ENCODE results near the gene HECW1. TPM values are rescaled to one million over a fixed set of nuclear protein-coding genes. Genes with fewer than 3 reads are reported as not detected.

Gene HECW1
- total and polyA plus RNA-seq, 10 of the 15 experiments (the other 5 are each of a cell fraction or from before 2014, with no cell fraction given) = under 0.01 to 0.31 (median 0.04) TPM; not detected in 3

DNA sequence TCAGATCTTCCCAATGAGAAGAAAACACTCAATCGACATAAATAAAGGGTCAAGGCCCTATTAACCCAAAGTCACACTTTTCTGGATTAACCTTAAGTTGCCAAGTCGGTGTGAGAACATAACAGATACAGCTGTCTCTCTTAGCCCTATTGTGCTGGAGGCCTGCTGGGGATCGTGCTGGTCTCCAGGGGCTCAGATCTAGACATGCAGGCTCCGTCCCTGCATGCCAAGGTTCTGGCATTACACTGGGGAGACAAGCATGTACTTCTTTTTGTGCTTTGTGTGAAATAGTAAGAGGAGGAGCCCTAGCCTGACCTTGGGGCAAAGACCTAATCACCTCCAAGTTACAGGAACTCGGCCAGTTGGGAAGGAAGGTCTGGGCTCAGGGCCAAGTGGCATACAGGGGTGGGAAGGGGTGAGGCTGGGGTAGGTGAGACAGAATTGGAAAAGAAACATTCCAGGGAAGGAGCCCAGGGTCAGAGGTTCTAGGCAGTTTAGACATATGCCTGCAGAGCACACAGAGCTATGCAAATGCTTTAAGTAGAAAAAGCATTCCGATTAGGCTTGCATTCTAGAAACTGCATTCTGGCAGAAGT lies 216.4 kb downstream of the HECW1 start:
- ChIA-PET CTCF (no interaction called here), RAD21 (ENCODE audit: unreplicated experiment) (no interaction called here)
- H2AFZ ChIP-seq (ENCODE audit: control insufficient read depth, low read depth, low read length) = no peak overlapping the region

More for the DNA sequence above, 216.4 kb downstream of the HECW1 start:
- H3K9me3 ChIP-seq (replicated peaks; ENCODE audit: control insufficient read depth, insufficient read depth, low read length) = no peaks in the 10 kb centered on the region
- FAIRE-seq (no peak), DNase-seq (ENCODE audit: low read depth, low spot score) (no peak), ATAC-seq (no peak)
- no peak overlapping the region for H3K27ac ChIP-seq (ENCODE audit: control insufficient read depth, insufficient read depth)
- H3K36me3 ChIP-seq (ENCODE audit: control insufficient read depth in 2 of 2, insufficient read depth in 2 of 2, low read length in 1 of 2) = no peaks in the 10 kb centered on the region
- intact Hi-C loops (cut with micrococcal nuclease; ENCODE audit: unreplicated experiment) (no loop called here), in situ Hi-C loops (cut with MboI) (no loop called here)
- POLR2A ChIA-PET = no interaction called here
- SMC1A ChIA-PET (ENCODE audit: uncharacterized antibody, unreplicated experiment) = no interaction called here
- TF ChIP-seq KAT2A (conservative IDR thresholded peaks at IDR 0.05; ENCODE audit: control insufficient read depth, low read depth, low read length) (no peak), ZNF24 (IDR thresholded peaks at IDR 0.05) (no peak), ASH2L (IDR thresholded peaks at IDR 0.05; ENCODE audit: borderline replicate concordance, low read depth) (no peak), MTA3 (IDR thresholded peaks at IDR 0.05; ENCODE audit: borderline replicate concordance, low read length) (no peak), ZSCAN29 (IDR thresholded peaks at IDR 0.05) (no peak), CBFB (IDR thresholded peaks at IDR 0.05; ENCODE audit: low read depth) (no peak), EP300 (IDR thresholded peaks at IDR 0.05; ENCODE audit: borderline replicate concordance in 1 of 2, control insufficient read depth in 1 of 2, low read depth in 2 of 2, low read length in 2 of 2) (no peak), SIN3A (IDR thresholded peaks at IDR 0.05; ENCODE audit: low read depth, low read length) (no peak)
- TF ChIP-seq, protein P1, sequence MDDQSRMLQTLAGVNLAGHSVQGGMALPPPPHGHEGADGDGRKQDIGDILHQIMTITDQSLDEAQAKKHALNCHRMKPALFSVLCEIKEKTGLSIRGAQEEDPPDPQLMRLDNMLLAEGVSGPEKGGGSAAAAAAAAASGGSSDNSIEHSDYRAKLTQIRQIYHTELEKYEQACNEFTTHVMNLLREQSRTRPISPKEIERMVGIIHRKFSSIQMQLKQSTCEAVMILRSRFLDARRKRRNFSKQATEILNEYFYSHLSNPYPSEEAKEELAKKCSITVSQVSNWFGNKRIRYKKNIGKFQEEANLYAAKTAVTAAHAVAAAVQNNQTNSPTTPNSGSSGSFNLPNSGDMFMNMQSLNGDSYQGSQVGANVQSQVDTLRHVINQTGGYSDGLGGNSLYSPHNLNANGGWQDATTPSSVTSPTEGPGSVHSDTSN (IDR thresholded peaks at IDR 0.05; ENCODE audit: insufficient replicate concordance, low read depth, low read length) = no peak
- TF ChIP-seq, protein P2, sequence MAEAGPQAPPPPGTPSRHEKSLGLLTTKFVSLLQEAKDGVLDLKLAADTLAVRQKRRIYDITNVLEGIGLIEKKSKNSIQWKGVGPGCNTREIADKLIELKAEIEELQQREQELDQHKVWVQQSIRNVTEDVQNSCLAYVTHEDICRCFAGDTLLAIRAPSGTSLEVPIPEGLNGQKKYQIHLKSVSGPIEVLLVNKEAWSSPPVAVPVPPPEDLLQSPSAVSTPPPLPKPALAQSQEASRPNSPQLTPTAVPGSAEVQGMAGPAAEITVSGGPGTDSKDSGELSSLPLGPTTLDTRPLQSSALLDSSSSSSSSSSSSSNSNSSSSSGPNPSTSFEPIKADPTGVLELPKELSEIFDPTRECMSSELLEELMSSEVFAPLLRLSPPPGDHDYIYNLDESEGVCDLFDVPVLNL (IDR thresholded peaks at IDR 0.05; ENCODE audit: low read depth, low read length) = no peak
- TF ChIP-seq, protein P3, sequence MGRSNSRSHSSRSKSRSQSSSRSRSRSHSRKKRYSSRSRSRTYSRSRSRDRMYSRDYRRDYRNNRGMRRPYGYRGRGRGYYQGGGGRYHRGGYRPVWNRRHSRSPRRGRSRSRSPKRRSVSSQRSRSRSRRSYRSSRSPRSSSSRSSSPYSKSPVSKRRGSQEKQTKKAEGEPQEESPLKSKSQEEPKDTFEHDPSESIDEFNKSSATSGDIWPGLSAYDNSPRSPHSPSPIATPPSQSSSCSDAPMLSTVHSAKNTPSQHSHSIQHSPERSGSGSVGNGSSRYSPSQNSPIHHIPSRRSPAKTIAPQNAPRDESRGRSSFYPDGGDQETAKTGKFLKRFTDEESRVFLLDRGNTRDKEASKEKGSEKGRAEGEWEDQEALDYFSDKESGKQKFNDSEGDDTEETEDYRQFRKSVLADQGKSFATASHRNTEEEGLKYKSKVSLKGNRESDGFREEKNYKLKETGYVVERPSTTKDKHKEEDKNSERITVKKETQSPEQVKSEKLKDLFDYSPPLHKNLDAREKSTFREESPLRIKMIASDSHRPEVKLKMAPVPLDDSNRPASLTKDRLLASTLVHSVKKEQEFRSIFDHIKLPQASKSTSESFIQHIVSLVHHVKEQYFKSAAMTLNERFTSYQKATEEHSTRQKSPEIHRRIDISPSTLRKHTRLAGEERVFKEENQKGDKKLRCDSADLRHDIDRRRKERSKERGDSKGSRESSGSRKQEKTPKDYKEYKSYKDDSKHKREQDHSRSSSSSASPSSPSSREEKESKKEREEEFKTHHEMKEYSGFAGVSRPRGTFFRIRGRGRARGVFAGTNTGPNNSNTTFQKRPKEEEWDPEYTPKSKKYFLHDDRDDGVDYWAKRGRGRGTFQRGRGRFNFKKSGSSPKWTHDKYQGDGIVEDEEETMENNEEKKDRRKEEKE (IDR thresholded peaks at IDR 0.05) = no peak
- H3K27me3 ChIP-seq (replicated peaks in 1 of 2; ENCODE audit: control insufficient read depth in 2 of 2, insufficient read depth in 2 of 2, low read length in 1 of 2) = no peaks in the 10 kb centered on the region
- H3K79me2 ChIP-seq (ENCODE audit: control insufficient read depth, insufficient read depth, low read length) = no peaks in the 10 kb centered on the region
- no TSS peak for BruUV-seq (replicated peaks)
- no peak overlapping the region for H3K4me2 ChIP-seq (ENCODE audit: control insufficient read depth, insufficient read depth)
- H3K4me1 ChIP-seq (ENCODE audit: control insufficient read depth, insufficient read depth, low read length) = no peaks in the 10 kb centered on the region
- no peak overlapping the region for H3K4me3 ChIP-seq
- no peaks in the 10 kb centered on the region for H4K20me1 ChIP-seq (ENCODE audit: control insufficient read depth, insufficient read depth)
- 33% methylated on average over 6 of the region's 6 CpGs for WGBS (ENCODE audit: insufficient coverage, insufficient replicate concordance, low lambda C conversion rate, missing lambda C conversion rate)
- H3K9ac ChIP-seq (ENCODE audit: control insufficient read depth, insufficient read depth, low read length) = no peak overlapping the region

All from GM12878 (cell line).